OCI-LY7 (cell line): Measurements from ENCODE around the gene DBP.

Experiments used
- CTCF ChIP-seq: fragments of 200-600 bp; sonication (generic); conservative IDR thresholded peaks from 2 replicates; pipeline ENCODE4 v1.5.1; 2014; ENCODE audit warnings: mild to moderate bottlenecking, antibody characterized with exemption, low read length, moderate library complexity, mixed read lengths
- EZH2phosphoT487 ChIP-seq: fragments of 200-600 bp; sonication (generic); IDR thresholded peaks from 2 replicates; pipeline ENCODE4 v1.6.1; 2018; ENCODE audit warnings: low read depth, borderline replicate concordance, mild to moderate bottlenecking, mixed run types, antibody characterized with exemption, low read length, moderate library complexity, mixed read lengths

- TF ChIP-seq CTCF (no peak), EZH2phosphoT487 (no peak)
These were observed 28.6 kb upstream of the DBP start for GRCh38 chr19:48665786-48666185.
